GM18951 (cell line): ENCODE data around the gene CANT1.

Experiments
- POLR2A ChIP-seq: IDR thresholded peaks from 4 replicates; pipeline ENCODE4 v1.6.1; 2011; ENCODE audit warnings: mild to moderate bottlenecking; ENCODE audit not compliant: insufficient read length, insufficient read depth; ENCODE audit errors: extremely low read depth
- in situ Hi-C: fragments of 300-500 bp; cut with MboI; formaldehyde crosslinking; loops from one replicate; pipeline ENCODE4 v1.12.0; 2022; ENCODE audit warnings: low sequenced_read_pairs, mixed read lengths, inconsistent platforms; ENCODE audit not compliant: unreplicated experiment

CANT1 gene

DNA sequence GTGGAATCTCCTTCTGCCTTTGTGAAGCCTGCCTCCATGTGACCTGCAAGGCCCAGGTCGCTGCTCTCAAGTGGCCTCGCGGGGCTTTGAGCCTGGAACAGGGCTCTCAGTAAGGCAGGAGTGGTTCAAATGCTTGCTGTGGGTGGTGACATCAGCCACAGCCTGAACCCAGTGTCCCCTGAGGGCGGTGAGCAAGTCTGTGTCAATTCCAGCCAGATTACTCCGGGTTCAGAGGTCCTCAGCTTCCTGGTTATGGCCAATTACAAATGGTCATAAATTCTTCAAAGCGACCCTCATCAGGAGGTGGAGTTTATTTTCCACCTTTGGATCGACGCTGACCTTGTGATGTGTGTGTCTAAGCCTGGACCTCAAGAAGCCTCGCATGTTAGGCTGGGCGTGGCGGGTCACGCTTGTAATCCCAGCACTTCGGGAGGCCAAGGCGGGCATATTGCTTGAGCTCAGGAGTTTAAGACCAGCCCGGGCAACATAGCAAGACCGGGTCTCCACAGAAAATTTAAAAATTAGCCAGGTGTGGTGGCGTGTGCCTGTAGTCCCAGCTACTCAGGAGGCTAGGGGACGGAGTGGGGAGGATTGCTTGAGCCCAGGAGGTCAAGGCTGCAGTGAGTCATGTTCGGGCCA lies 47.1 kb downstream of the CANT1 start:
- in situ Hi-C loops, result no loop called here
- TF ChIP-seq POLR2A, result no peak

DNA sequence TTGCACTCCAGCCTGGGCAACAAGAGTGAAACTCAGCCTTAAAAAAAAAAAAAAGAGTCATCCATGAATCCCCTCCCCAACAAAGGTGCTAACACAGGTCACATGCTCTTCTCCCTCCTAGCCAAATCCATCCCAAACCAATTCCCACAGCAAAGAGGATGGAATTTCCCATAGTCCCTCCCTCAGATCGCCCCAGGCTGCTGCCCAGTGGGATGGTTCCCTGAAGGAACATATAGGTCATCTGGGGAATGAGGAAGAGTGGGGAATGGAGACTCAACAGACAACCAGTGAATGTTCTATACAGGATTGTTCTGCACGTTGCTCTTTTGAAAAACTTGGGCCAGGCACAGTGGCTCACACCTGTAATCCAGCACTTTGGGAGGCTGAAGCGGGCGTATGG lies 48.0 kb downstream of the CANT1 start:
- in situ Hi-C loops, result no loop called here

DNA sequence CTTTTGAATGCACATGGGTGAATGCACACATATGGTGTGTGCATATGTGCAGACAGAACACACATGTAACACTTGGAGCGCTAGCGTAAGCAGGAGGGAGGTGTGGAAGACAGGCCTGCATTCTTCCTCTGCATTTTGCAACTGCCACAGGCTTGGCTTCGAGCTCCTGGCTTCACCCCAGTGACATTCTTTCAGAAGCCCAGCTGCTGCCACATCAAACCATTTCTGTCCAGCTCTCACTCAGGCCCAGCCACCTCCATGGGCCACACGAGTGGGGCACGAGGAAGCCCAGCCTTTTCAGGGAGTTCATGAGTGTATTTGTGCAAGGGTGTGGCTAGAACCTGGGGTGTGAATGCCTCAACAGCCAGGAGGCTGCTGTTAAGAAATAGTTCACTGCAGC lies 48.6 kb downstream of the CANT1 start:
- in situ Hi-C loops, result no loop called here
- TF ChIP-seq POLR2A, result no peak

More for the DNA sequence above, 48.0 kb downstream of the CANT1 start:
- TF ChIP-seq POLR2A, result no peak

DNA sequence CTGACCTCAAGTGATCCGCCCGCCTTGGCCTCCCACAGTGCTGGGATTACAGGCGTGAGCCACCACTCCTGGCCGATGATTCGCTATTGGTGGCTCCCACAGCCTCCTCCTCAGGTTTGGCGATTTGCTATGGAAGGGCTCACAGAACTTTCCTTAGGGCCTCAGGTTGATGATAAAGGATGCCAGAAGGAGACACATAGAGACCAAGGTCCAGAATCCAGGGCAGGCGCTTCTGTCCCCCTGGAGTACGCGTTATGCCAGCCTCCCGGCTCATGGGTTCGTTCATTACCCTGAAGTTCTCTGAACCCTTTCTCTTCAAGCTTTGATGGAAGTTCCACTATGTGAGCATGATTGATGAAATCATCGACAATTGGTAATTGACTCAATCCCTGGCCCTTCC lies 49.8 kb downstream of the CANT1 start:
- in situ Hi-C loops, result no loop called here
- no peak for TF ChIP-seq POLR2A

DNA sequence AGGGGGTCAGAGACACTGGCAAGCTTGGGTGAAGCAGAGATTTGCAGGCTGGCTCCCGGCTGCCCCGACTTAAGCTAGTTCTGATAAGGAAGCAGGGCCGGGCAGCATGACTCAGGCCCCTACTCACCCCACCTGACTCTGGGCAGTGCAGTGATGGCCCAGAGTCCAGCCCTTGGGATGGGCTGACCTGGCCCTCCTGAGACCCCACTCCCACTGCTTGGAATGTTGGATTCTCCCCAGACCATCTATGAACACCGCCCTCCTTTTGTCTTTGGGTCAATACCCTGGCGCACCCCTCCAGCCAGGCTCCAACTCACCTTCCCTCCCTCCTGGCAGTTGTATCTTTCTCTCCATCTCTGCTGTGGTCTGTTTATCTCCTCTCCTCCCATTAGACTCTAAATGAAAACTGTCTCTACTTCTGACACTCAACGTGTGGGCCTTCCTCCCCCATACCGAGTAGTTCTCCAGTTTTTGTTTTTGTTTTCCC lies 50.9 kb downstream of the CANT1 start:
- in situ Hi-C loops, result no loop called here
- no peak for TF ChIP-seq POLR2A

DNA sequence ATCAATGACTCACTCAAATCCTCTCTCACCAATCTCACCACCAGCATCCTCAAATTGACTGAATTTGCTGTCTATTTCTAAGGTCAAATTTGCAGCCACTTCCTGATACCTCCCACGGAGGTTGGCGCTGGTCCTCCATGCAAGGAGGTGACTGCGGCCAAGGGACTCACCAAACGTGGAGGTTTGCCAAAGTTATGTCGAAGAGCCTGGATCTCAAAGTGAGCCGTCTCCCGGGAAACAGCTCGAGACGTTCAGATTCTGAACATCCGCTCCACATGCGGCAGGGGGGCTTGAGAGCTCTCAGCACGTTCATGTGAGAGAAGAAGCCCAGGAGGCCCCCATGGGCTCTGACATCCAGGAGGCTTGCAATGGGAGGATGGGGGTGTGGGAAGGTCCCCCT lies 52.4 kb downstream of the CANT1 start:
- TF ChIP-seq POLR2A, result no peak
- in situ Hi-C loops, result no loop called here

DNA sequence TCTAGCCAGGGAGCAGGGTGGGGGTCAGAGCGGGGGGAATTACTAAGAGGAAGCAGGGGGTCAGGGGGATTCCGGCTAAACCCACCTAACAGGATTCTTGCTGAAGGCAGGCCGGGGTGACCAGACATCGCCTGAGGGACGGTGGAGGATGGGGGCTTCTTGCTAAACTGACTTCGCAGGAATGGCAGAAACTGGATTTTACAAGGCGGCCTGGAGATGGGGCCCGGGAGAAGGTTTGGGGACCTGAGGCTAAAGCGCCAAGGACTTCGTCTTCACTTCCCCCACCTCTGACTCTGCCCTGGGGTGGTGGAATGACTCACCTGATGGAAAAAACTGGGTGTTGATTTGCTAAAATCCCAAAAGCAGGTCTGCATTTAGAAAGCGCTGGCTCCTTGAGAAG lies 53.3 kb downstream of the CANT1 start:
- in situ Hi-C loops, result no loop called here
- TF ChIP-seq POLR2A, result no peak

DNA sequence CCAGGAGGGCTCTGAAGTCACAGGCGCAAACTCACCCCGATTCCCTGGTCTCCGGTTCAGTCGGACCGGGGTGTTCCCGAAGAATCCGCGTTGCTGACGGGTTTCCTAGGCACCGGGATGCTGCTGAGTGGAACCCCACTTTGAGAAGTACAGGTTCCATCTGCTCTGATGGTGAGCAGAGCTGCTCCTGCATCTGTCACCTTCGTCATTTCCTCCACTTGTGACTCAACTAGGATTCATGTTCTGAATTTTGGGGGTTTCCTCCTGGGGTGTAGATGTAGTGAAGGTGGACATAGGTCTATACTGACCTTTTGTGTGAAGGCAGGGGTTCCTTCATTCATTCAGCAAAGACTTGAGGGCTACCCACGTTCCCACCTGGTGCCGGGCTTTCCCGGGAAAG lies 54.9 kb downstream of the CANT1 start:
- no peak for TF ChIP-seq POLR2A
- in situ Hi-C loops, result no loop called here

DNA sequence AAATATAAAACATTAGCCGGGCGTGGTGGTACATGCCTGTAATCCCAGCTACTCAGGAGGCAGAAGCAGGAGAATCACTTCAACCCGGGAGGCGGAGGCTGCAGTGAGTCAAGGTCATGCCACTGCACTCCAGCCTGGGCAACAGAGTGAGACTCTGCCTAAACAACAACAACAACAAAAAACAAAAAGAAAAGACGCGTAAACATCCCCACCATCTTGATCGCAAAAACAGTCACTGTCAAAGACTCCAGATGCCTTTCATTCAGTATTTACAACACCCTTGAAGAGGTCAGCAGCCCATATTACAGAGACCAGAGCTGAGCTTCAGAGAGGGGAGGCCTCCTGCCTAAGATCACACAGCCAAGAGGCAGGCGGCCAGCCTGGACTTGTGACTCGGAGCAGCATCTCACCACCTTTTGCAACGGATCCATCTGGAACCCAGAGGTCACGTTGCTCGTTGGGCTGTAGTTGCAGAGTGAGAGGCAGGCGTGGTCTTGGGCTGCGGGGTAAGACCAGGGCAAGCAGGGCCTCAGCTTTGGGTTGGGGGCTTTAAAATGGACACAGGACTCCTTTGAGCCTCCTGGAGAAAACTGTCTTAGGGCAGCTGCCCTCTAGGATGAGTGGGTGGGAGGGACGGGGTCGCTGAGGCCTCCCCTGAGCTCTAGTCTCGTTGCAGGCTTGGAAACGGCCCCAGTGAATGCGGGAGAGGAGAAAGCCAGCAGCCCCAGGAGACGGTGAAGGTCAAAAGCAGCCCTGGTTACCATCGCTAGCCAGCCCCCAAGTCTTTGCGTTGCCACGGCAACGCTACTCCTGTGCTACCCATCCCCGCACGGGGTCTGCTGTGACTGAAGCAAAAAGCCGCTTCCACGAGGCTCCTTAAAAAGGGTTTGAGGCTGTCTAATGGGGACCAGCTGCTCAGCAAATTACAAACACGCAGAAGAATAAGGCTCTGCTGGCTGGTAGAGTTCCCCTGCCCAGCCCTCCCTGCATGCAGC lies 55.9 kb downstream of the CANT1 start:
- in situ Hi-C loops, result no loop called here
- TF ChIP-seq POLR2A, result no peak

DNA sequence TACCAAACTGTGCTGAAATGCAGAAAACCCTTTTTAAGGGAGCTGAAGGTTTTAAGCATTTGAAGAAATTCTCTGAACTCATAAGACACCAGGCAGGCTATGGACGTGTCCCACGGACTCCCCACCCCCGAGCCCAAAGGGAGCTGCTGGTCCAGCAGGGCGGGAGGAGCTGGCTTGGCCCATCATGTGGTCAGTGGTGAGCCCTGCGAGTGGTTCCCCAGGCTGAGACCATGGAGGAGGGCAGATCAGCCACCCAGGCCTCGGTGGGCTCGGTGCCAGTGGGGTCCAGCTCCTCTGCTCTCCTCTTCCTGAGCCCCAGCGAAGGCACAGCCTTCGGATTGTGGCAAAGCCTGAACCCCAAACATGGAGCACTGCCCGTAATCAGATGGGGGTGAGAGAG lies 56.9 kb downstream of the CANT1 start:
- TF ChIP-seq POLR2A, result no peak
- in situ Hi-C loops, result no loop called here

DNA sequence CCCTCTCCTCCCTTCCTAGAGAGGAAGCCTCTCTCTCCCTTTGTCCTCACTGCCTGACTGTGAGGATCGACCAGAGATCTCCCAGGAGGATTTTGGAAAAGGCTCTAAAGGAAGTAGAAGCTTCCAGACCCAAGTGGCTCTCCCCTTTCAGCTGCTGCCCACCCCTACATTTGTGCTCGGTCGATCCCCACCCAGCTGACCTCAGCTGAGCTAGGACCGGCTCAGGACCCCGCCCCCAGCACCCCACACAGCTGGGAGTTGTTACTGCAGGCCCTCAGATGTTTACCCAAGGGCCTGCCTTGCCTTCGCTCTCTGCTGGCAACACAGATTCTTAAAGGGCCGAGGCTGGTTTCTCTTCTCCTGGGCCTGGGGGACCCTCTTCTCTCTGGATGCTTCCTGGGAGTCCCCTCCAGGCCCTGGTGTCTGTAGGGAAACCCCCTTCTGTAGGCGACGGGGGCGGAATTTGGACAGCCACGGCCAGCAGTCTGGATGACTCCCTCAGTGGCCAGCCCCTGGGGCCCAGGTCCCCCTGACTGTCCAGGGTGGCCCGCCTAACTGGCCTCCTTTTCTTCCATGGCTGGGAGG lies 57.5 kb downstream of the CANT1 start:
- in situ Hi-C loops, result no loop called here
- TF ChIP-seq POLR2A, result no peak

DNA sequence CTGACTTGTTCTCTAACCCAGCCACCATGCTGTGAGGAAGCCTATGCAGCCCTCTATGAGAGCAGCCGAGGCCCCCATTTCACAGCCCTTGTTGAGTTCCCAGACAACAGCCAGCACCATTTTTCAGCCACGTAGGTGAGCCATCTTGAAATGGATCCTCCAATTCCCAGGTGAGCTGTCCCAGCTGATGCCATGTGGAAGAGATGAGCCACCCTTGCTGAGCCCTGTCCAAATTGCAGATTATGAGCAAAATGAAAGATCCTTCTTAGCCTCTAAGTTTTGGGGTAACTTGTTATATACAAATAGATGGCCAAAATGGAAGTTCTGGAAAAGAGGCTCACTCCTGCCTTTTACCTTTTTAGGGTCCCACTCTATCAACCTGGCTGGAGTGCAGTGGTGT lies 58.7 kb downstream of the CANT1 start:
- in situ Hi-C loops, result no loop called here
- no peak for TF ChIP-seq POLR2A
